Esophagus squamous epithelium (tissue), 5 donors: Measurements from ENCODE around the gene HOXD4. TPM values are rescaled to one million over a fixed set of nuclear protein-coding genes. Genes with fewer than 3 reads are reported as not detected.

Source experiments
- DNase-seq: peaks from one replicate; lab custom pipeline; 2025; lab: John Stamatoyannopoulos, UW
- H3K27ac ChIP-seq, 4 donors: fragments of 200-600 bp; sonication (generic); one replicate each; pipeline ENCODE4 v1.5.1; 2016 to 2019; ENCODE audit warnings: mild to moderate bottlenecking in 1 of 4
- H3K27me3 ChIP-seq, 4 donors: fragments of 200-600 bp; sonication (generic); 1 replicate in 3 of 4; 2 replicates in 1 of 4; pipeline versions ENCODE4 v1.5.1 to v1.6.0; 2017 to 2021; ENCODE audit warnings: antibody characterized with exemption in 1 of 4
- H3K36me3 ChIP-seq, 3 donors: fragments of 200-600 bp; sonication (generic); one replicate each; pipeline ENCODE4 v1.5.1; 2016 to 2019
- H3K4me1 ChIP-seq, 3 donors: fragments of 200-600 bp; sonication (generic); one replicate each; pipeline ENCODE4 v1.5.1; 2017 to 2019
- H3K4me3 ChIP-seq, 4 donors: fragments of 200-600 bp; sonication (generic); 1 replicate in 3 of 4; 2 replicates in 1 of 4; pipeline ENCODE4 v1.5.1; 2016 to 2019; ENCODE audit warnings: mild to moderate bottlenecking in 2 of 4, moderate library complexity in 1 of 4
- H3K9me3 ChIP-seq, 3 donors: fragments of 200-600 bp; sonication (generic); one replicate each; pipeline ENCODE4 v1.5.1; 2016 to 2019
- CTCF ChIP-seq, 6 experiments: fragments of 450-650 bp in 4 of 6; fragments of 200-600 bp in 2 of 6; sonication (generic) in 2 of 6; IDR thresholded peaks; one replicate each; pipeline ENCODE4 v1.5.1; 2016 to 2019; ENCODE audit warnings: antibody characterized with exemption in 6 of 6, mild to moderate bottlenecking in 4 of 6, moderate library complexity in 4 of 6
- POLR2A ChIP-seq, 4 donors: fragments of 450-650 bp; IDR thresholded peaks; one replicate each; pipeline ENCODE4 v1.6.1; 2017; ENCODE audit warnings: antibody characterized with exemption in 4 of 4, mild to moderate bottlenecking in 4 of 4, moderate library complexity in 3 of 4
- WGBS, 2 donors: methylation state at CpG; one replicate each; pipeline ENCODE4 v1.1.5; 2018; 5-methylcytosine and 5-hydroxymethylcytosine counted together
- intact Hi-C: fragments of 100-400 bp; cut with DNase I; formaldehyde crosslinking; loops from one replicate; pipeline ENCODE4 v1.15.0; 2022
- total RNA-seq, 4 donors: library from RNA; depleted of rRNA; stranded (reverse); fragments of >200 nt; gene quantifications; one replicate each; pipeline ENCODE4 v1.1.0, GENCODE V29; 2016
- donor health status: DM: yes; HTN: yes; CAD: no.

The HOXD4 gene
- total RNA-seq, 4 donors from 2014 or later: 0.31 to 2.5 TPM; not detected in 2

GRCh38 chr2:176122052-176122682, 29.2 kb upstream of the HOXD4 start:
- H3K27me3 ChIP-seq: peaks cover 47 to 100% (median 59%) of the 10 kb centered on the region in 4 donors
- no peaks in the 10 kb centered on the region for H3K36me3 ChIP-seq
- intact Hi-C loops: loop anchor here (10.0 kb wide), 2 partner anchors 693 to 1023 kb away; no protein-coding TSS in a partner anchor
- H3K4me1 ChIP-seq: peaks cover 0 to 38% (median 4%) of the 10 kb centered on the region in 3 donors
- peak overlapping the region; percentile 27 to 59 (median 42) for H3K4me3 ChIP-seq
- no peak for DNase-seq
- TF ChIP-seq CTCF (IDR thresholded peaks at IDR 0.05) (no peak), POLR2A (IDR thresholded peaks at IDR 0.05) (no peak)
- no peaks in the 10 kb centered on the region for H3K9me3 ChIP-seq
- 0 to 8% methylated on average over 3 to 8 of the region's 47 CpGs for WGBS, 2 donors
- H3K27ac ChIP-seq: peak overlapping the region; percentile 36 to 85 (median 70)

- TF ChIP-seq POLR2A (IDR thresholded peaks at IDR 0.05) (peak in 1 of 4 donors; percentile 41), CTCF (IDR thresholded peaks at IDR 0.05) (no peak)
- H3K4me3 ChIP-seq: peak within 1 kb of the TSS; percentile 27 to 59 (median 42)
- 7% methylated on average over 21 of the region's 84 CpGs; no CpG with 5 or more reads in 1 of the 2 donors for WGBS, 2 donors
- DNase-seq: no peak
- no peaks in the 10 kb centered on the region for H3K36me3 ChIP-seq
- peak within 1 kb of the TSS; percentile 36 to 85 (median 70) for H3K27ac ChIP-seq
- no peaks in the 10 kb centered on the region for H3K9me3 ChIP-seq
- peaks cover 40 to 100% (median 54%) of the 10 kb centered on the region in 4 donors for H3K27me3 ChIP-seq
- H3K4me1 ChIP-seq: peaks cover 0 to 40% (median 4%) of the 10 kb centered on the region in 3 donors
- intact Hi-C loops: loop anchor here (10.0 kb wide), 2 partner anchors 692 to 1022 kb away; no protein-coding TSS in a partner anchor
Observed at GRCh38 chr2:176122683-176123410, 28.5 kb upstream of the HOXD4 start, which contains the start of gene HOXD9. TSS of gene HOXD9 (plus strand) at chr2:176122719. CDS start at chr2:176122769, 50 bp downstream.

GRCh38 chr2:176123411-176124109, 27.8 kb upstream of the HOXD4 start:
- Histone ChIP-seq H3K9me3 (no peaks in the 10 kb centered on the region), H3K27me3 (peaks cover 40 to 100% (median 53%) of the 10 kb centered on the region in 4 donors), H3K36me3 (no peaks in the 10 kb centered on the region), H3K4me3 (peak overlapping the region; percentile 27 to 59 (median 42)), H3K4me1 (peaks cover 0 to 48% (median 4%) of the 10 kb centered on the region in 3 donors), H3K27ac (peak overlapping the region; percentile 36 to 85 (median 70))
- DNase-seq: no peak
- TF ChIP-seq POLR2A (IDR thresholded peaks at IDR 0.05) (no peak), CTCF (IDR thresholded peaks at IDR 0.05) (no peak)
- 10 to 12% methylated on average over 21 to 28 of the region's 40 CpGs for WGBS, 2 donors
- intact Hi-C loops: loop anchor here (10.0 kb wide), 2 partner anchors 691 to 1021 kb away; no protein-coding TSS in a partner anchor

- TF ChIP-seq POLR2A (IDR thresholded peaks at IDR 0.05): no peak
- TF ChIP-seq CTCF (IDR thresholded peaks at IDR 0.05): no peak
- H3K36me3 ChIP-seq: no peaks in the 10 kb centered on the region
- 19 to 26% methylated on average over 14 to 22 of the region's 34 CpGs for WGBS, 2 donors
- intact Hi-C loops: loop anchor here (10.0 kb wide), 2 partner anchors 690 to 1020 kb away; no protein-coding TSS in a partner anchor
- H3K9me3 ChIP-seq: no peaks in the 10 kb centered on the region
- H3K4me3 ChIP-seq: peak overlapping the region; percentile 27 to 59 (median 42)
- peaks cover 40 to 100% (median 60%) of the 10 kb centered on the region in 4 donors for H3K27me3 ChIP-seq
- DNase-seq: no peak
- peak overlapping the region in 3 of 4 donors; percentile 61 to 85 (median 78) for H3K27ac ChIP-seq
- peaks cover 0 to 52% (median 6%) of the 10 kb centered on the region in 3 donors for H3K4me1 ChIP-seq
Observed at GRCh38 chr2:176124110-176124946, 27.0 kb upstream of the HOXD4 start.
